ENCODE results near the gene RHOBTB1. TPM values are rescaled to one million over a fixed set of nuclear protein-coding genes. Genes with fewer than 3 reads are reported as not detected.

The RHOBTB1 gene
- total and polyA plus RNA-seq, 9 of the 15 experiments (the other 6 are each of a cell fraction or from before 2014, with no cell fraction given): 1.7 to 11.7 (median 9.3) TPM

DNA sequence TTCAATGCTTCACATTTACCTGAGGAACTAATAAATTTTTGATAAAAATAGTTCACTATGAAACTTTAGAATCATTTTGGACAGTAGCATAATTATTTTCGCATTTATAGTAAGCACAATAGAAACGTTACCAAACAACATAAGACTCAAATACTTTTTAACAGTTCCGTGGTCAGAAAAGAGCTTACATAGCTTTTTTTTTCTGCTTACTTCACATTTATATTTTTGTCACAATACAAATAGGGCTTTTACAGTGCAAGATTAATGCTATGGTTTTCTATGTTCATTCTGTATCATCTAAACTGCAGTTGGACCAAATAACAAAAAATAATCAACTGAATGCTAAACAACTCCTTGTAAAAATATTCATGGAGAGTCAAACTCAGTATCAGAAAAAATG is 26.5 kb upstream of the RHOBTB1 start:
- Histone ChIP-seq H3K9me1 (ENCODE audit: control insufficient read depth, insufficient read depth, low read length) (no peaks in the 10 kb centered on the region), H3K9ac (ENCODE audit: insufficient read depth in 1 of 2, low read depth in 2 of 2, low read length in 2 of 2) (no peak overlapping the region), H3K4me2 (ENCODE audit: insufficient read depth, low read length) (no peak overlapping the region), H4K20me1 (replicated peaks; ENCODE audit: control insufficient read depth, insufficient read depth, low read length) (no peaks in the 10 kb centered on the region), H3K4me3 (no peak overlapping the region), H3K79me2 (ENCODE audit: control insufficient read depth, insufficient read depth, low read length) (no peaks in the 10 kb centered on the region), H3K27me3 (ENCODE audit: control insufficient read depth in 2 of 2, insufficient read depth in 2 of 2, low read length in 2 of 2) (no peaks in the 10 kb centered on the region), H3K9me3 (replicated peaks; ENCODE audit: control insufficient read depth, insufficient read depth, low read depth, low read length) (no peaks in the 10 kb centered on the region), H3K36me3 (ENCODE audit: control insufficient read depth, insufficient read depth, low read length) (no peaks in the 10 kb centered on the region), H2AFZ (ENCODE audit: low read depth, low read length) (no peak overlapping the region), H3K27ac (ENCODE audit: extremely low read depth, low read depth, low read length) (no peak overlapping the region), H3K4me1 (replicated peaks in 1 of 2; ENCODE audit: control insufficient read depth in 2 of 2, insufficient read depth in 2 of 2, low read length in 2 of 2) (peaks cover 3 to 21% of the 10 kb centered on the region in 2 experiments; a peak in 3 of 5 replicates)
- no TSS peak for BruUV-seq (replicated peaks)
- no peak for TF ChIP-seq PCBP1 (IDR thresholded peaks at IDR 0.05; ENCODE audit: low read depth, low read length, poor library complexity, severe bottlenecking)
- TF ChIP-seq MAFG (tag; conservative IDR thresholded peaks at IDR 0.05): peak; percentile 52
- TF ChIP-seq POLR2B (IDR thresholded peaks at IDR 0.05; ENCODE audit: low read depth, partially characterized antibody): no peak
- peak; percentile 38; the same call in 1 of the 2 replicates for TF ChIP-seq MAFK (IDR thresholded peaks at IDR 0.05; ENCODE audit: low read length)
- TF ChIP-seq, protein P1, sequence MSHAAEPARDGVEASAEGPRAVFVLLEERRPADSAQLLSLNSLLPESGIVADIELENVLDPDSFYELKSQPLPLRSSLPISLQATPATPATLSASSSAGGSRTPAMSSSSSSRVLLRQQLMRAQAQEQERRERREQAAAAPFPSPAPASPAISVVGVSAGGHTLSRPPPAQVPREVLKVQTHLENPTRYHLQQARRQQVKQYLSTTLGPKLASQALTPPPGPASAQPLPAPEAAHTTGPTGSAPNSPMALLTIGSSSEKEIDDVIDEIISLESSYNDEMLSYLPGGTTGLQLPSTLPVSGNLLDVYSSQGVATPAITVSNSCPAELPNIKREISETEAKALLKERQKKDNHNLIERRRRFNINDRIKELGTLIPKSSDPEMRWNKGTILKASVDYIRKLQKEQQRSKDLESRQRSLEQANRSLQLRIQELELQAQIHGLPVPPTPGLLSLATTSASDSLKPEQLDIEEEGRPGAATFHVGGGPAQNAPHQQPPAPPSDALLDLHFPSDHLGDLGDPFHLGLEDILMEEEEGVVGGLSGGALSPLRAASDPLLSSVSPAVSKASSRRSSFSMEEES (CRISPR knock-in tag; IDR thresholded peaks at IDR 0.05): no peak
- no peak for TF ChIP-seq ZNF507 (tag; conservative IDR thresholded peaks at IDR 0.05)
- peak; percentile 84 for TF ChIP-seq ZNF316 (IDR thresholded peaks at IDR 0.05)
- no peak for TF ChIP-seq KLF10 (CRISPR knock-in tag; IDR thresholded peaks at IDR 0.05)
- peak; percentile 42; the same call in 1 of the 2 replicates for TF ChIP-seq MAFF (IDR thresholded peaks at IDR 0.05; ENCODE audit: low read length)
- TF ChIP-seq HNRNPLL (IDR thresholded peaks at IDR 0.05; ENCODE audit: low read depth, low read length, poor library complexity, severe bottlenecking): no peak
- TF ChIP-seq, protein P2, sequence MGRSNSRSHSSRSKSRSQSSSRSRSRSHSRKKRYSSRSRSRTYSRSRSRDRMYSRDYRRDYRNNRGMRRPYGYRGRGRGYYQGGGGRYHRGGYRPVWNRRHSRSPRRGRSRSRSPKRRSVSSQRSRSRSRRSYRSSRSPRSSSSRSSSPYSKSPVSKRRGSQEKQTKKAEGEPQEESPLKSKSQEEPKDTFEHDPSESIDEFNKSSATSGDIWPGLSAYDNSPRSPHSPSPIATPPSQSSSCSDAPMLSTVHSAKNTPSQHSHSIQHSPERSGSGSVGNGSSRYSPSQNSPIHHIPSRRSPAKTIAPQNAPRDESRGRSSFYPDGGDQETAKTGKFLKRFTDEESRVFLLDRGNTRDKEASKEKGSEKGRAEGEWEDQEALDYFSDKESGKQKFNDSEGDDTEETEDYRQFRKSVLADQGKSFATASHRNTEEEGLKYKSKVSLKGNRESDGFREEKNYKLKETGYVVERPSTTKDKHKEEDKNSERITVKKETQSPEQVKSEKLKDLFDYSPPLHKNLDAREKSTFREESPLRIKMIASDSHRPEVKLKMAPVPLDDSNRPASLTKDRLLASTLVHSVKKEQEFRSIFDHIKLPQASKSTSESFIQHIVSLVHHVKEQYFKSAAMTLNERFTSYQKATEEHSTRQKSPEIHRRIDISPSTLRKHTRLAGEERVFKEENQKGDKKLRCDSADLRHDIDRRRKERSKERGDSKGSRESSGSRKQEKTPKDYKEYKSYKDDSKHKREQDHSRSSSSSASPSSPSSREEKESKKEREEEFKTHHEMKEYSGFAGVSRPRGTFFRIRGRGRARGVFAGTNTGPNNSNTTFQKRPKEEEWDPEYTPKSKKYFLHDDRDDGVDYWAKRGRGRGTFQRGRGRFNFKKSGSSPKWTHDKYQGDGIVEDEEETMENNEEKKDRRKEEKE (IDR thresholded peaks at IDR 0.05; ENCODE audit: borderline replicate concordance in 1 of 2, control insufficient read depth in 1 of 2, low read depth in 2 of 2, low read length in 1 of 2): no peak
- peak; percentile 55; the same call in 1 of the 2 replicates for TF ChIP-seq C11orf30 (IDR thresholded peaks at IDR 0.05; ENCODE audit: low read depth)
- TF ChIP-seq, protein P3, sequence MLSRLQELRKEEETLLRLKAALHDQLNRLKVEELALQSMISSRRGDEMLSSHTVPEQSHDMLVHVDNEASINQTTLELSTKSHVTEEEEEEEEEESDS (CRISPR knock-in tag; IDR thresholded peaks at IDR 0.05): no peak
- 64% methylated on average over 3 of the region's 3 CpGs for WGBS (ENCODE audit: insufficient coverage, low coverage, missing lambda C conversion rate)
- DNase-seq (ENCODE audit: extremely low read depth in 1 of 4, low spot score in 3 of 4) (no peak), ATAC-seq (no peak), FAIRE-seq (no peak)
- CTCF ChIA-PET (ENCODE audit: low intra/inter-chr PET ratio): no interaction called here
- POLR2A ChIA-PET: interaction anchor here (0.6 kb wide), 1 partner anchor 21 kb away, joined by 4 read pairs; no protein-coding TSS in a partner anchor
- in situ Hi-C loops (cut with MboI) (no loop called here), intact Hi-C loops (cut with micrococcal nuclease) (no loop called here)

Measured in K562 (cell line).